HepG2 (cell line): ENCODE data around the gene TKTL1. TPM values are rescaled to one million over a fixed set of nuclear protein-coding genes. Genes with fewer than 3 reads are reported as not detected.
A peak's percentile ranks its signal among the peaks of the same experiment; 100 is the strongest.

Source experiments
- CEBPG ChIP-seq: IDR thresholded peaks from 2 replicates; pipeline ENCODE4 v1.6.1; 2016
- EZH2 ChIP-seq: conservative IDR thresholded peaks from 2 replicates; pipeline ENCODE4 v1.6.1; 2012; ENCODE audit warnings: mild to moderate bottlenecking, low read depth, low read length, moderate library complexity
- RELA ChIP-seq: sonication (generic); formaldehyde crosslinking; IDR thresholded peaks from 2 replicates; pipeline ENCODE4 v1.4.0; 2020; ENCODE audit warnings: missing genetic modification reagents
- TP53 ChIP-seq: sonication (generic); formaldehyde crosslinking; conservative IDR thresholded peaks from 2 replicates; pipeline ENCODE4 v1.4.0; 2020; ENCODE audit warnings: missing genetic modification reagents
- ZNF670 ChIP-seq: sonication (generic); formaldehyde crosslinking; IDR thresholded peaks from 2 replicates; pipeline ENCODE4 v1.8.0; 2022; ENCODE audit warnings: mild to moderate bottlenecking, missing genetic modification reagents, borderline replicate concordance
- polyA plus RNA-seq, 8 experiments: library from polyadenylated mRNA; depleted of rRNA in 3 of 8; stranded (reverse) in 7 of 8; unstranded in 1 of 8; fragments of >200 nt; fragmentation: Illumina TruSeq in 4 of 8; extraction: Trizol in 4 of 8; gene quantifications; 2 replicates each; pipeline versions ENCODE4 v1.2.1 to v1.2.3, GENCODE V29; 2011 to 2016; ENCODE audit warnings: low read depth in 4 of 8, missing spikeins in 1 of 8, mixed read lengths in 1 of 8; ENCODE audit not compliant: insufficient read depth in 1 of 8
- total RNA-seq, 5 experiments: library from RNA; depleted of rRNA; stranded (reverse); fragments of >200 nt; fragmentation: Illumina TruSeq; extraction: Trizol; gene quantifications; 2 replicates each; pipeline ENCODE4 v1.2.3, GENCODE V29; 2016; ENCODE audit warnings: low read depth in 1 of 5
- TF ChIP-seq, protein P1 (sequence below): sonication (generic); formaldehyde crosslinking; conservative IDR thresholded peaks from 2 replicates; pipeline ENCODE4 v1.8.0; 2022; ENCODE audit warnings: low read depth, missing genetic modification reagents

Gene TKTL1
- total and polyA plus RNA-seq, 2 of the 13 experiments (the other 11 are each of a cell fraction or from before 2014, with no cell fraction given), result not detected

DNA sequence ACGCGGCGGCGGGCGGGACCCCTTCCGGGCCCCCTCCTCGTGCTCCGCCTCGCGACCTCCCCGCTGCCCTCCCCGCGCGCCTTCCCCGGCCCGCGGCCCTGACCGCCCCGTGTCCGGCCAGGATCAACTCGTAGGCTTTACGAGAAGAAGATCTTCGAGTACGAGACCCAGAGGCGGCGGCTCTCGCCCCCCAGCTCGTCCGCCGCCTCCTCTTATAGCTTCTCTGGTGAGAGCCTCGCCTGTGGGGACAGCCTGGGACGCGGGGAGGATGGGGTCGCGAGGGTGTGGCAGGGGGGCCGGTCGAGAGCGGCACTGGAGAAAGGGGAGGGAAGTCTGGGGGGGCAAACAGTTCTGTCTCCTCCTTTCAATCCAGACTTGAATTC, 84.0 kb downstream of the TKTL1 start (continued):
- TF ChIP-seq, protein P1, sequence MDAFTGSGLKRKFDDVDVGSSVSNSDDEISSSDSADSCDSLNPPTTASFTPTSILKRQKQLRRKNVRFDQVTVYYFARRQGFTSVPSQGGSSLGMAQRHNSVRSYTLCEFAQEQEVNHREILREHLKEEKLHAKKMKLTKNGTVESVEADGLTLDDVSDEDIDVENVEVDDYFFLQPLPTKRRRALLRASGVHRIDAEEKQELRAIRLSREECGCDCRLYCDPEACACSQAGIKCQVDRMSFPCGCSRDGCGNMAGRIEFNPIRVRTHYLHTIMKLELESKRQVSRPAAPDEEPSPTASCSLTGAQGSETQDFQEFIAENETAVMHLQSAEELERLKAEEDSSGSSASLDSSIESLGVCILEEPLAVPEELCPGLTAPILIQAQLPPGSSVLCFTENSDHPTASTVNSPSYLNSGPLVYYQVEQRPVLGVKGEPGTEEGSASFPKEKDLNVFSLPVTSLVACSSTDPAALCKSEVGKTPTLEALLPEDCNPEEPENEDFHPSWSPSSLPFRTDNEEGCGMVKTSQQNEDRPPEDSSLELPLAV, result 0 out of 2 replicates have a peak, but pooled peaks have one; percentile 10
- TF ChIP-seq EZH2 (no peak), TP53 (CRISPR knock-in tag) (no peak), ZNF670 (CRISPR knock-in tag) (0 out of 2 replicates have a peak, but pooled peaks have one; percentile 13), CEBPG (no peak), RELA (no peak)

Other genes starting within 250 kb of the TKTL1 start
- 16.4 and 18.1 TPM in 2 replicates for gene MECP2, start 198.1 kb upstream of the TKTL1 start, total RNA-seq (2016; rRNA removed; fragmentation: Illumina TruSeq; extraction: Trizol)
- gene MECP2, start 198.1 kb upstream of the TKTL1 start, polyA plus RNA-seq (2011; rRNA removed), result 7.9 and 8.0 TPM in 2 replicates
- gene OPN1LW, start 151.6 kb upstream of the TKTL1 start, total RNA-seq (2016; rRNA removed; fragmentation: Illumina TruSeq; extraction: Trizol), result not detected in 2 replicates
- not detected in 2 replicates for gene OPN1LW, start 151.6 kb upstream of the TKTL1 start, polyA plus RNA-seq (2011; rRNA removed)
- gene OPN1MW, start 113.2 kb upstream of the TKTL1 start, total RNA-seq (2016; rRNA removed; fragmentation: Illumina TruSeq; extraction: Trizol), result not detected in 2 replicates
- not detected in 2 replicates for gene OPN1MW, start 113.2 kb upstream of the TKTL1 start, polyA plus RNA-seq (2011; rRNA removed)
- gene OPN1MW2, start 76.0 kb upstream of the TKTL1 start, total RNA-seq (2016; rRNA removed; fragmentation: Illumina TruSeq; extraction: Trizol), result not detected in 2 replicates
- gene OPN1MW2, start 76.0 kb upstream of the TKTL1 start, polyA plus RNA-seq (2011; rRNA removed), result not detected in 2 replicates
- gene OPN1MW3, start 38.2 kb upstream of the TKTL1 start, total RNA-seq (2016; rRNA removed; fragmentation: Illumina TruSeq; extraction: Trizol), result not detected in 2 replicates
- not detected in 2 replicates for gene OPN1MW3, start 38.2 kb upstream of the TKTL1 start, polyA plus RNA-seq (2011; rRNA removed)
- not detected in 2 replicates for gene TEX28, start 671 bp upstream of the TKTL1 start, total RNA-seq (2016; rRNA removed; fragmentation: Illumina TruSeq; extraction: Trizol)
- gene TEX28, start 671 bp upstream of the TKTL1 start, polyA plus RNA-seq (2011; rRNA removed), result not detected in 2 replicates
- gene FLNA, start 78.8 kb downstream of the TKTL1 start, total RNA-seq (2016; rRNA removed; fragmentation: Illumina TruSeq; extraction: Trizol), result 119 and 174 TPM in 2 replicates
- 83.4 and 117 TPM in 2 replicates for gene FLNA, start 78.8 kb downstream of the TKTL1 start, polyA plus RNA-seq (2011; rRNA removed)
- 10.4 and 14.5 TPM in 2 replicates for gene EMD, start 83.5 kb downstream of the TKTL1 start, total RNA-seq (2016; rRNA removed; fragmentation: Illumina TruSeq; extraction: Trizol)
- gene EMD, start 83.5 kb downstream of the TKTL1 start, polyA plus RNA-seq (2011; rRNA removed), result 14.9 and 19.1 TPM in 2 replicates
- gene RPL10, start 102.6 kb downstream of the TKTL1 start, total RNA-seq (2016; rRNA removed; fragmentation: Illumina TruSeq; extraction: Trizol), result 2,381 and 2,883 TPM in 2 replicates
- gene RPL10, start 102.6 kb downstream of the TKTL1 start, polyA plus RNA-seq (2011; rRNA removed), result 4,713 and 5,167 TPM in 2 replicates
- gene DNASE1L1, start 113.5 kb downstream of the TKTL1 start, total RNA-seq (2016; rRNA removed; fragmentation: Illumina TruSeq; extraction: Trizol), result 4.6 and 4.7 TPM in 2 replicates
- gene DNASE1L1, start 113.5 kb downstream of the TKTL1 start, polyA plus RNA-seq (2011; rRNA removed), result 12.3 and 16.5 TPM in 2 replicates
- 6.3 and 16.8 TPM in 2 replicates for gene TAFAZZIN, start 115.7 kb downstream of the TKTL1 start, total RNA-seq (2016; rRNA removed; fragmentation: Illumina TruSeq; extraction: Trizol)
- gene TAFAZZIN, start 115.7 kb downstream of the TKTL1 start, polyA plus RNA-seq (2011; rRNA removed), result 27.9 and 30.9 TPM in 2 replicates
- 23.1 and 56.7 TPM in 2 replicates for gene ATP6AP1, start 132.9 kb downstream of the TKTL1 start, total RNA-seq (2016; rRNA removed; fragmentation: Illumina TruSeq; extraction: Trizol)
- gene ATP6AP1, start 132.9 kb downstream of the TKTL1 start, polyA plus RNA-seq (2011; rRNA removed), result 110 and 142 TPM in 2 replicates
- 10.9 and 17.4 TPM in 2 replicates for gene GDI1, start 141.4 kb downstream of the TKTL1 start, total RNA-seq (2016; rRNA removed; fragmentation: Illumina TruSeq; extraction: Trizol)
- 105 and 124 TPM in 2 replicates for gene GDI1, start 141.4 kb downstream of the TKTL1 start, polyA plus RNA-seq (2011; rRNA removed)
- 19.5 and 30.7 TPM in 2 replicates for gene FAM50A, start 148.3 kb downstream of the TKTL1 start, total RNA-seq (2016; rRNA removed; fragmentation: Illumina TruSeq; extraction: Trizol)
- 40.7 and 51.1 TPM in 2 replicates for gene FAM50A, start 148.3 kb downstream of the TKTL1 start, polyA plus RNA-seq (2011; rRNA removed)
- 0.90 and 5.8 TPM in 2 replicates for gene PLXNA3, start 162.5 kb downstream of the TKTL1 start, total RNA-seq (2016; rRNA removed; fragmentation: Illumina TruSeq; extraction: Trizol)
- gene PLXNA3, start 162.5 kb downstream of the TKTL1 start, polyA plus RNA-seq (2011; rRNA removed), result 20.6 and 26.3 TPM in 2 replicates
- gene LAGE3, start 183.5 kb downstream of the TKTL1 start, total RNA-seq (2016; rRNA removed; fragmentation: Illumina TruSeq; extraction: Trizol), result 12.7 and 13.0 TPM in 2 replicates
- gene LAGE3, start 183.5 kb downstream of the TKTL1 start, polyA plus RNA-seq (2011; rRNA removed), result 7.6 and 10.0 TPM in 2 replicates
- gene UBL4A, start 190.8 kb downstream of the TKTL1 start, total RNA-seq (2016; rRNA removed; fragmentation: Illumina TruSeq; extraction: Trizol), result 25.5 and 29.1 TPM in 2 replicates
- gene UBL4A, start 190.8 kb downstream of the TKTL1 start, polyA plus RNA-seq (2011; rRNA removed), result 16.8 and 21.7 TPM in 2 replicates
- 10.1 and 10.8 TPM in 2 replicates for gene SLC10A3, start 194.8 kb downstream of the TKTL1 start, total RNA-seq (2016; rRNA removed; fragmentation: Illumina TruSeq; extraction: Trizol)
- 11.5 and 13.7 TPM in 2 replicates for gene SLC10A3, start 194.8 kb downstream of the TKTL1 start, polyA plus RNA-seq (2011; rRNA removed)
- gene FAM3A, start 220.4 kb downstream of the TKTL1 start, total RNA-seq (2016; rRNA removed; fragmentation: Illumina TruSeq; extraction: Trizol), result 6.7 and 11.2 TPM in 2 replicates
- 22.7 and 26.0 TPM in 2 replicates for gene FAM3A, start 220.4 kb downstream of the TKTL1 start, polyA plus RNA-seq (2011; rRNA removed)